GF-D8 (cell line): ENCODE measurements around the gene GAGE13.
"Not testable (repeated sequence)": the region's sequence is repeated elsewhere in the genome, so short reads cannot be mapped to it uniquely, and the experiment has no call there.

ENCODE experiments used
- DNase-seq: peaks from one replicate; lab custom pipeline; 2025; lab: John Stamatoyannopoulos, UW

Gene GAGE13

GRCh38 chrX:49331841-49332240, 459 bp downstream of the GAGE13 start:
- DNase-seq: not testable (repeated sequence)

GRCh38 chrX:49341449-49341848, 10.1 kb downstream of the GAGE13 start:
- DNase-seq: not testable (repeated sequence)

GRCh38 chrX:49344496-49345175, 13.3 kb downstream of the GAGE13 start:
- DNase-seq: not testable (repeated sequence)

- not testable (repeated sequence) for DNase-seq
Measured at GRCh38 chrX:49345402-49345801, 14.0 kb downstream of the GAGE13 start.

GRCh38 chrX:49346150-49346549, 14.8 kb downstream of the GAGE13 start:
- not testable (repeated sequence) for DNase-seq
